H1 (cell line): ENCODE results near the gene ARL2BP. TPM values are rescaled to one million over a fixed set of nuclear protein-coding genes. Genes with fewer than 3 reads are reported as not detected.

Source experiments
- CTCF ChIA-PET: fragments of 300-600 bp; sonication (Branson Sonifier 250); formaldehyde crosslinking; loops from one replicate; lab custom pipeline; 2021; ENCODE audit not compliant: partially characterized antibody; lab: Charles Lee
- POLR2A ChIA-PET: fragments of 300-600 bp; sonication (Branson Sonifier 250); formaldehyde crosslinking; loops from one replicate; lab custom pipeline; 2021; ENCODE audit warnings: inconsistent platforms; ENCODE audit not compliant: partially characterized antibody; lab: Charles Lee
- DNase-seq, 2 experiments: peaks; one replicate each; pipeline versions ENCODE4 v3.0.0 to v3.0.0-alpha.2; 2010 to 2022; ENCODE audit warnings: low spot score in 2 of 2, low read depth in 1 of 2, mixed read lengths in 1 of 2
- FAIRE-seq: peaks from 2 replicates; lab custom pipeline; 2011; peaks lifted over from hg19 to GRCh38; lab: Jason Lieb, UNC
- H2AFZ ChIP-seq: 2 replicates; pipeline ENCODE4 v1.8.1; 2012; ENCODE audit warnings: low read length, inconsistent platforms
- H2AK5ac ChIP-seq: 2 replicates; pipeline ENCODE4 v1.6.1; 2013; ENCODE audit warnings: low read depth, low read length
- H2BK120ac ChIP-seq: replicated peaks from 2 replicates; pipeline ENCODE3; 2013; ENCODE audit warnings: low read depth, low read length, inconsistent platforms
- H2BK12ac ChIP-seq: 2 replicates; pipeline ENCODE4 v1.6.1; 2013; ENCODE audit warnings: low read depth, low read length
- H2BK15ac ChIP-seq: 2 replicates; pipeline ENCODE4 v1.6.1; 2013; ENCODE audit warnings: low read length
- H2BK20ac ChIP-seq: 2 replicates; pipeline ENCODE4 v1.6.1; 2013; ENCODE audit warnings: low read length
- H2BK5ac ChIP-seq: 2 replicates; pipeline ENCODE4 v1.6.1; 2013; ENCODE audit warnings: low read depth, low read length
- H3K14ac ChIP-seq: 2 replicates; pipeline ENCODE4 v1.6.1; 2013; ENCODE audit warnings: inconsistent platforms; ENCODE audit not compliant: insufficient read length
- H3K18ac ChIP-seq: 2 replicates; pipeline ENCODE4 v1.6.1; 2013; ENCODE audit warnings: low read length; ENCODE audit errors: extremely low read depth
- H3K23ac ChIP-seq: 2 replicates; pipeline ENCODE4 v1.6.1; 2013; ENCODE audit warnings: inconsistent platforms; ENCODE audit not compliant: insufficient read length
- H3K23me2 ChIP-seq: 2 replicates; pipeline ENCODE4 v1.6.1; 2013; ENCODE audit warnings: low read depth, low read length
- H3K27ac ChIP-seq: 2 replicates; pipeline ENCODE4 v1.6.1; 2011; ENCODE audit warnings: low read depth, low read length, inconsistent platforms
- H3K27me3 ChIP-seq, 4 experiments: replicated peaks in 1 of 4; 1 replicate in 1 of 4; 2 replicates in 3 of 4; pipeline versions ENCODE4 v1.6.1 to v1.8.1; 2011 to 2013; ENCODE audit warnings: low read length in 3 of 4, mild to moderate bottlenecking in 3 of 4, inconsistent platforms in 2 of 4, mixed read lengths in 2 of 4, moderate library complexity in 1 of 4; ENCODE audit not compliant: control insufficient read depth in 3 of 4, insufficient read depth in 3 of 4; ENCODE audit errors: extremely low read depth in 1 of 4
- H3K36me3 ChIP-seq, 4 experiments: 2 replicates each; pipeline versions ENCODE4 v1.6.1 to v1.8.1; 2011 to 2013; ENCODE audit warnings: mild to moderate bottlenecking in 4 of 4, low read length in 3 of 4, moderate library complexity in 2 of 4, control low read depth in 1 of 4, inconsistent platforms in 1 of 4; ENCODE audit not compliant: insufficient read depth in 4 of 4, control insufficient read depth in 2 of 4
- H3K4ac ChIP-seq: replicated peaks from 2 replicates; pipeline ENCODE3; 2013; ENCODE audit warnings: low read length, low read depth, mixed read lengths, inconsistent platforms; ENCODE audit not compliant: insufficient read length
- H3K4me1 ChIP-seq, 4 experiments: replicated peaks in 1 of 4; 1 replicate in 1 of 4; 2 replicates in 3 of 4; pipeline versions ENCODE4 v1.6.1 to v1.8.1; 2011 to 2013; ENCODE audit warnings: low read length in 3 of 4, inconsistent platforms in 2 of 4, mixed read lengths in 1 of 4; ENCODE audit not compliant: insufficient read depth in 4 of 4, control insufficient read depth in 3 of 4
- H3K4me2 ChIP-seq, 2 experiments: 2 replicates each; pipeline versions ENCODE4 v1.6.1 to v1.8.1; 2011 to 2013; ENCODE audit warnings: low read depth in 2 of 2, low read length in 2 of 2, control low read depth in 1 of 2, inconsistent platforms in 1 of 2, mild to moderate bottlenecking in 1 of 2; ENCODE audit not compliant: insufficient read depth in 1 of 2
- H3K4me3 ChIP-seq, 4 experiments: fragments of 200-600, 300-600 bp in 1 of 4; sonication (generic), shearing (Covaris generic), sonication (Bioruptor Twin) in 1 of 4; 2 replicates each; pipeline versions ENCODE4 v1.5.1 to v1.8.1; 2011 to 2016; ENCODE audit warnings: low read length in 4 of 4, low read depth in 3 of 4, control low read depth in 2 of 4, inconsistent platforms in 2 of 4, mild to moderate bottlenecking in 2 of 4, mixed read lengths in 1 of 4, moderate library complexity in 1 of 4; ENCODE audit not compliant: insufficient read depth in 2 of 4; ENCODE audit errors: extremely low read depth in 1 of 4
- H3K56ac ChIP-seq: replicated peaks from 2 replicates; pipeline ENCODE3; 2013; ENCODE audit warnings: low read depth, mild to moderate bottlenecking, mixed read lengths, low read length, inconsistent platforms; ENCODE audit not compliant: insufficient read length
- H3K79me1 ChIP-seq: 2 replicates; pipeline ENCODE4 v1.6.1; 2013; ENCODE audit warnings: low read depth, low read length, control low read depth
- H3K79me2 ChIP-seq, 2 experiments: 2 replicates each; pipeline versions ENCODE4 v1.6.1 to v1.8.1; 2012 to 2013; ENCODE audit warnings: low read length in 2 of 2, mild to moderate bottlenecking in 2 of 2, inconsistent platforms in 1 of 2; ENCODE audit not compliant: insufficient read depth in 2 of 2, control insufficient read depth in 1 of 2
- H3K9ac ChIP-seq, 4 experiments: replicated peaks in 1 of 4; 1 replicate in 1 of 4; 2 replicates in 3 of 4; pipeline versions ENCODE4 v1.6.1 to v1.8.1; 2011 to 2013; ENCODE audit warnings: low read depth in 3 of 4, low read length in 3 of 4, control low read depth in 2 of 4, mild to moderate bottlenecking in 2 of 4, moderate library complexity in 2 of 4, inconsistent platforms in 1 of 4; ENCODE audit errors: extremely low read depth in 1 of 4
- H3K9me3 ChIP-seq, 2 experiments: 2 replicates each; pipeline versions ENCODE4 v1.6.1 to v1.8.1; 2012 to 2013; ENCODE audit warnings: mild to moderate bottlenecking in 2 of 2, moderate library complexity in 2 of 2, control low read depth in 1 of 2, inconsistent platforms in 1 of 2, low read depth in 1 of 2, low read length in 1 of 2, mixed read lengths in 1 of 2; ENCODE audit not compliant: insufficient read depth in 2 of 2
- H4K20me1 ChIP-seq, 2 experiments: replicated peaks in 1 of 2; 2 replicates each; pipeline versions ENCODE3 to v1.8.1; 2011 to 2013; ENCODE audit warnings: inconsistent platforms in 2 of 2, low read length in 2 of 2, mild to moderate bottlenecking in 1 of 2; ENCODE audit not compliant: insufficient read depth in 2 of 2, control insufficient read depth in 1 of 2
- H4K5ac ChIP-seq: 2 replicates; pipeline ENCODE4 v1.6.1; 2013; ENCODE audit warnings: low read length, low read depth, mixed read lengths, inconsistent platforms; ENCODE audit not compliant: insufficient read length
- H4K8ac ChIP-seq: 2 replicates; pipeline ENCODE4 v1.8.0; 2013; ENCODE audit warnings: mild to moderate bottlenecking, moderate library complexity, low read length, inconsistent platforms; ENCODE audit not compliant: insufficient read depth; ENCODE audit errors: extremely low read depth
- H4K91ac ChIP-seq: replicated peaks from 2 replicates; pipeline ENCODE3; 2013; ENCODE audit warnings: low read length, mixed read lengths, inconsistent platforms; ENCODE audit not compliant: insufficient read length
- ATF3 ChIP-seq: IDR thresholded peaks from 2 replicates; pipeline ENCODE4 v1.6.1; 2011; ENCODE audit warnings: low read depth, mild to moderate bottlenecking, low read length; ENCODE audit not compliant: insufficient read depth
- CHD1 ChIP-seq: IDR thresholded peaks from 2 replicates; pipeline ENCODE4 v1.6.1; 2012; ENCODE audit warnings: low read depth, low read length, improper control_type of control experiment
- CHD2 ChIP-seq: IDR thresholded peaks from 2 replicates; pipeline ENCODE4 v1.6.1; 2012; ENCODE audit warnings: low read length, improper control_type of control experiment
- FOSL1 ChIP-seq: IDR thresholded peaks from 2 replicates; pipeline ENCODE4 v1.6.1; 2011; ENCODE audit warnings: mild to moderate bottlenecking, low read depth, low read length, moderate library complexity; ENCODE audit not compliant: insufficient read depth
- GTF2F1 ChIP-seq: IDR thresholded peaks from 2 replicates; pipeline ENCODE4 v1.6.1; 2012; ENCODE audit warnings: low read depth, low read length, improper control_type of control experiment, borderline replicate concordance
- HDAC2 ChIP-seq, 2 experiments: fragments of 300-600 bp in 1 of 2; sonication (generic) in 1 of 2; IDR thresholded peaks; 2 replicates each; pipeline ENCODE4 v1.6.1; 2011 to 2012; ENCODE audit warnings: low read depth in 2 of 2, low read length in 2 of 2, mild to moderate bottlenecking in 2 of 2, moderate library complexity in 2 of 2, borderline replicate concordance in 1 of 2, inconsistent platforms in 1 of 2
- KDM1A ChIP-seq: fragments of 200-600, 300-600 bp; sonication (generic); IDR thresholded peaks from 2 replicates; pipeline ENCODE4 v1.7.1; 2016; ENCODE audit warnings: mild to moderate bottlenecking, low read length, borderline replicate concordance
- KDM5A ChIP-seq: fragments of 200-600 bp; IDR thresholded peaks from 2 replicates; pipeline ENCODE4 v1.7.1; 2012; ENCODE audit warnings: mild to moderate bottlenecking, low read length, inconsistent platforms, mixed read lengths
- SIRT6 ChIP-seq: IDR thresholded peaks from one replicate; pipeline ENCODE4 v1.7.1; 2012; ENCODE audit warnings: low read length, inconsistent platforms
- SP1 ChIP-seq: IDR thresholded peaks from 2 replicates; pipeline ENCODE4 v1.6.1; 2011; ENCODE audit warnings: low read depth, low read length
- SP4 ChIP-seq: IDR thresholded peaks from 2 replicates; pipeline ENCODE4 v1.6.1; 2012; ENCODE audit warnings: low read length, inconsistent platforms
- SUZ12 ChIP-seq: fragments of 200-600 bp; sonication (generic); IDR thresholded peaks from 2 replicates; pipeline ENCODE4 v1.6.1; 2012; ENCODE audit warnings: mild to moderate bottlenecking, inconsistent platforms, low read length, moderate library complexity, mixed read lengths
- TAF7 ChIP-seq: optimal IDR thresholded peaks from 2 replicates; pipeline ENCODE3; 2011; ENCODE audit warnings: low read depth, mild to moderate bottlenecking, inconsistent platforms, low read length, moderate library complexity, borderline replicate concordance
- WGBS, 2 experiments: shearing (Covaris generic) in 1 of 2; methylation state at CpG; one replicate each; pipeline versions ENCODE4 v1.1.6 to v1.1.7; 2013 to 2015; ENCODE audit warnings: low lambda C conversion rate in 2 of 2, mixed read lengths in 2 of 2, inconsistent platforms in 1 of 2, low coverage in 1 of 2, missing lambda C conversion rate in 1 of 2; ENCODE audit not compliant: insufficient replicate concordance in 2 of 2, insufficient coverage in 1 of 2, insufficient read length in 1 of 2; ENCODE audit errors: extremely low coverage in 1 of 2, missing lambda C conversion rate in 1 of 2; 5-methylcytosine and 5-hydroxymethylcytosine counted together
- polyA plus RNA-seq, 7 experiments: library from polyadenylated mRNA; depleted of rRNA in 3 of 7; stranded (reverse) in 5 of 7; unstranded in 2 of 7; fragments of >200 nt in 5 of 7; fragments of 200-250 nt in 2 of 7; gene quantifications; 1 replicate in 5 of 7; 2 replicates in 1 of 7; 4 replicates in 1 of 7; pipeline versions ENCODE4 v1.2.1 to v1.2.3, GENCODE V29; 2011 to 2013; ENCODE audit warnings: missing spikeins in 2 of 7, mixed read lengths in 2 of 7
- total RNA-seq: library from RNA; stranded (reverse); fragmentation: NEBNext Ultra II Directional; extraction: Animal tissue kit (Norgen Biotek cat#: 25700); gene quantifications from 2 replicates; pipeline ENCODE4 v1.2.1, GENCODE V29; 2021

Gene ARL2BP
- total and polyA plus RNA-seq, 2 of the 8 experiments (the other 6 are each of a cell fraction or from before 2014, with no cell fraction given) = 13.6 to 18.3 TPM

GRCh38 chr16:57233944-57234706 is 10.9 kb upstream of the ARL2BP start:
- CTCF ChIA-PET = interaction anchor here (0.6 to 0.9 kb wide), 2 partner anchors 150 to 185 kb away, joined by 3 read pairs; no protein-coding TSS in a partner anchor
- Histone ChIP-seq H2BK5ac (no peak overlapping the region), H2AK5ac (no peak overlapping the region), H3K4me2 (no peak overlapping the region), H3K4ac (no peak overlapping the region), H3K14ac (no peak overlapping the region), H3K79me2 (no peaks in the 10 kb centered on the region), H4K91ac (no peak overlapping the region), H4K5ac (no peak overlapping the region), H2BK20ac (no peak overlapping the region), H3K4me3 (no peak overlapping the region), H3K56ac (no peak overlapping the region), H2AFZ (no peak overlapping the region), H4K8ac (no peak overlapping the region), H3K27ac (no peak overlapping the region), H2BK120ac (no peak overlapping the region), H3K9ac (no peak overlapping the region), H3K18ac (no peak overlapping the region), H4K20me1 (no peaks in the 10 kb centered on the region), H3K23ac (no peak overlapping the region), H2BK12ac (no peak overlapping the region), H3K9me3 (no peaks in the 10 kb centered on the region), H3K27me3 (no peaks in the 10 kb centered on the region), H3K23me2 (peaks cover 2% of the 10 kb centered on the region), H3K79me1 (no peaks in the 10 kb centered on the region), H2BK15ac (no peak overlapping the region), H3K4me1 (no peaks in the 10 kb centered on the region), H3K36me3 (peaks cover 18 to 44% (median 34%) of the 10 kb centered on the region in 4 experiments; a peak in 7 of 8 replicates)
- FAIRE-seq (no peak), DNase-seq (no peak)
- POLR2A ChIA-PET = no interaction called here
- TF ChIP-seq KDM1A (no peak), SP4 (no peak), CHD1 (no peak), SIRT6 (no peak), ATF3 (no peak), CHD2 (no peak), SUZ12 (no peak), FOSL1 (no peak), HDAC2 (IDR thresholded peaks at IDR 0.05; ENCODE audit: borderline replicate concordance in 1 of 2, low read depth in 2 of 2, low read length in 2 of 2) (no peak), SP1 (no peak), GTF2F1 (no peak), KDM5A (no peak), TAF7 (no peak)
- 88% methylated on average over 9 of the region's 9 CpGs; no CpG with 5 or more reads in 1 of the 2 experiments for WGBS, 2 experiments
